SU-DHL-6 (cell line): ENCODE measurements around the gene NPAS1.

Source experiments
- H2AFZ ChIP-seq: fragments of 200-600 bp; sonication (generic); 2 replicates; pipeline ENCODE4 v1.6.1; 2014; ENCODE audit warnings: low read depth, mild to moderate bottlenecking, moderate library complexity, mixed read lengths, antibody characterized with exemption, low read length; ENCODE audit not compliant: severe bottlenecking
- H3F3A ChIP-seq: fragments of 200-600 bp; shearing (Covaris generic); 2 replicates; pipeline ENCODE4 v1.6.0; 2016; ENCODE audit warnings: antibody characterized with exemption, mild to moderate bottlenecking; ENCODE audit not compliant: insufficient read depth
- H3K27ac ChIP-seq: fragments of 200-600 bp; sonication (generic); 2 replicates; pipeline ENCODE4 v1.5.1; 2016; ENCODE audit warnings: low read depth, mild to moderate bottlenecking, low read length, moderate library complexity, mixed read lengths
- H3K27me3 ChIP-seq: fragments of 200-600 bp; sonication (generic), shearing (Covaris generic); 2 replicates; pipeline ENCODE4 v1.6.0; 2014; ENCODE audit warnings: mild to moderate bottlenecking, low read length
- H3K36me3 ChIP-seq: fragments of 200-600 bp; sonication (generic); 2 replicates; pipeline ENCODE4 v1.6.1; 2014; ENCODE audit warnings: mild to moderate bottlenecking, low read length, mixed read lengths
- H3K4me2 ChIP-seq: fragments of 300-600, 200-600 bp; shearing (Covaris generic), sonication (generic); 2 replicates; pipeline ENCODE4 v1.6.0; 2014; ENCODE audit warnings: low read length, low read depth, mild to moderate bottlenecking; ENCODE audit not compliant: poor library complexity, severe bottlenecking
- H3K4me3 ChIP-seq: fragments of 200-600 bp; sonication (generic); 2 replicates; pipeline ENCODE4 v1.5.1; 2014; ENCODE audit warnings: antibody characterized with exemption, low read length, mild to moderate bottlenecking, mixed read lengths; ENCODE audit not compliant: insufficient read depth, poor library complexity, severe bottlenecking
- H3K79me2 ChIP-seq: fragments of 200-600 bp; sonication (generic); 2 replicates; pipeline ENCODE4 v1.6.1; 2014; ENCODE audit warnings: mild to moderate bottlenecking, low read length, moderate library complexity; ENCODE audit not compliant: insufficient read depth
- H3K9ac ChIP-seq: fragments of 200-600 bp; sonication (generic); 2 replicates; pipeline ENCODE4 v1.7.0; 2014; ENCODE audit warnings: mild to moderate bottlenecking, low read length
- H3K9me2 ChIP-seq: fragments of 200-600 bp; sonication (generic); replicated peaks from 2 replicates; pipeline ENCODE4 v1.6.1; 2014; ENCODE audit warnings: low read length; ENCODE audit not compliant: insufficient read depth
- H3K9me3 ChIP-seq: fragments of 200-600 bp; sonication (generic); 2 replicates; pipeline ENCODE4 v1.6.1; 2014; ENCODE audit warnings: low read length, mixed read lengths; ENCODE audit not compliant: insufficient read depth
- H4K20me1 ChIP-seq: fragments of 200-600 bp; sonication (generic); 2 replicates; pipeline ENCODE4 v1.6.1; 2014; ENCODE audit warnings: low read depth, mild to moderate bottlenecking, antibody characterized with exemption, low read length, moderate library complexity, mixed read lengths
- CTCF ChIP-seq: fragments of 200-600 bp; sonication (generic); IDR thresholded peaks from one replicate; pipeline ENCODE4 v1.5.1; 2017; ENCODE audit warnings: antibody characterized with exemption, mild to moderate bottlenecking, low read length, moderate library complexity; ENCODE audit not compliant: insufficient read depth, poor library complexity, severe bottlenecking
- EZH2phosphoT487 ChIP-seq: fragments of 200-600 bp; sonication (generic), shearing (Covaris generic); conservative IDR thresholded peaks from 2 replicates; pipeline ENCODE4 v1.6.1; 2018; ENCODE audit warnings: mild to moderate bottlenecking, antibody characterized with exemption, low read length, moderate library complexity, mixed read lengths

The NPAS1 gene

GRCh38 chr19:47084879-47085439 is 65.3 kb downstream of the NPAS1 start:
- H3F3A ChIP-seq: peaks cover 4% of the 10 kb centered on the region; the same call in 1 of the 2 replicates
- no peak overlapping the region for H3K9ac ChIP-seq
- H2AFZ ChIP-seq: no peak overlapping the region
- H4K20me1 ChIP-seq: no peaks in the 10 kb centered on the region
- 0 out of 2 replicates have a peak, but pooled peaks cover 7% of the 10 kb centered on the region for H3K36me3 ChIP-seq
- no peaks in the 10 kb centered on the region for H3K9me3 ChIP-seq
- H3K27me3 ChIP-seq: no peaks in the 10 kb centered on the region
- no peak for TF ChIP-seq EZH2phosphoT487
- TF ChIP-seq CTCF: no peak
- no peak overlapping the region for H3K4me3 ChIP-seq
- H3K27ac ChIP-seq: no peak overlapping the region
- no peaks in the 10 kb centered on the region for H3K9me2 ChIP-seq
- no peak overlapping the region for H3K4me2 ChIP-seq
- no peaks in the 10 kb centered on the region for H3K79me2 ChIP-seq

GRCh38 chr19:47086280-47086679 is 66.6 kb downstream of the NPAS1 start:
- H3K36me3 ChIP-seq: 0 out of 2 replicates have a peak, but pooled peaks cover 9% of the 10 kb centered on the region
- H4K20me1 ChIP-seq: no peaks in the 10 kb centered on the region
- no peak overlapping the region for H2AFZ ChIP-seq
- no peak overlapping the region for H3K4me3 ChIP-seq
- no peaks in the 10 kb centered on the region for H3K9me3 ChIP-seq
- H3K9me2 ChIP-seq: no peaks in the 10 kb centered on the region
- no peak for TF ChIP-seq CTCF
- no peak for TF ChIP-seq EZH2phosphoT487
- no peak overlapping the region for H3K9ac ChIP-seq
- H3K4me2 ChIP-seq: no peak overlapping the region
- H3K27me3 ChIP-seq: no peaks in the 10 kb centered on the region
- no peak overlapping the region for H3K27ac ChIP-seq
- no peaks in the 10 kb centered on the region for H3F3A ChIP-seq
- H3K79me2 ChIP-seq: no peaks in the 10 kb centered on the region

- Histone ChIP-seq H2AFZ (no peak overlapping the region), H3K9me3 (no peaks in the 10 kb centered on the region), H3F3A (no peaks in the 10 kb centered on the region), H3K36me3 (0 out of 2 replicates have a peak, but pooled peaks cover 2% of the 10 kb centered on the region), H3K9ac (no peak overlapping the region), H4K20me1 (no peaks in the 10 kb centered on the region), H3K79me2 (peaks cover 17% of the 10 kb centered on the region), H3K4me2 (no peak overlapping the region), H3K27me3 (no peaks in the 10 kb centered on the region), H3K9me2 (no peaks in the 10 kb centered on the region), H3K4me3 (no peak overlapping the region), H3K27ac (no peak overlapping the region)
- TF ChIP-seq EZH2phosphoT487 (no peak), CTCF (no peak)
These were observed 70.2 kb downstream of the NPAS1 start for GRCh38 chr19:47089767-47090350.
